HepG2 (cell line): ENCODE data around the gene LSM10. TPM values are rescaled to one million over a fixed set of nuclear protein-coding genes. Genes with fewer than 3 reads are reported as not detected.
A peak's percentile ranks its signal among the peaks of the same experiment; 100 is the strongest.

Source experiments
- ASH2L ChIP-seq: fragments of 300-600, 200-600 bp; sonication (generic); IDR thresholded peaks from 2 replicates; pipeline ENCODE4 v1.7.0; 2017; ENCODE audit warnings: low read depth, mild to moderate bottlenecking, moderate library complexity, mixed read lengths, low read length; ENCODE audit not compliant: insufficient read length
- CEBPB ChIP-seq: IDR thresholded peaks from 2 replicates; pipeline ENCODE4 v1.6.1; 2011; ENCODE audit warnings: low read depth, low read length, improper control_type of control experiment, borderline replicate concordance
- CREB1 ChIP-seq, 2 experiments: fragments of 450-650 bp in 1 of 2; IDR thresholded peaks; 2 replicates each; pipeline ENCODE4 v1.6.1; 2016 to 2017; ENCODE audit warnings: control low read depth in 1 of 2, mild to moderate bottlenecking in 1 of 2, missing compliant biosample characterization in 1 of 2, missing genetic modification characterization in 1 of 2
- CTCF ChIP-seq: sonication (generic); formaldehyde crosslinking; IDR thresholded peaks from 2 replicates; pipeline ENCODE4 v1.5.0; 2020; ENCODE audit warnings: mild to moderate bottlenecking, missing genetic modification reagents, moderate library complexity
- FOXJ3 ChIP-seq: sonication (generic); formaldehyde crosslinking; IDR thresholded peaks from 2 replicates; pipeline ENCODE4 v1.4.0; 2020; ENCODE audit warnings: missing genetic modification reagents, mild to moderate bottlenecking, borderline replicate concordance
- KLF16 ChIP-seq, 2 experiments: sonication (generic) in 1 of 2; formaldehyde crosslinking in 1 of 2; IDR thresholded peaks; 2 replicates each; pipeline versions ENCODE4 v1.6.1 to v1.8.0; 2016 to 2023; ENCODE audit warnings: missing genetic modification reagents in 2 of 2, missing compliant biosample characterization in 1 of 2
- MAZ ChIP-seq, 2 experiments: sonication (generic) in 1 of 2; formaldehyde crosslinking in 1 of 2; IDR thresholded peaks; 2 replicates each; pipeline versions ENCODE4 v1.5.0 to v1.6.1; 2012 to 2020; ENCODE audit warnings: low read depth in 2 of 2, mild to moderate bottlenecking in 2 of 2, borderline replicate concordance in 1 of 2, improper control_type of control experiment in 1 of 2, low read length in 1 of 2, missing genetic modification reagents in 1 of 2, moderate library complexity in 1 of 2
- MXD4 ChIP-seq: IDR thresholded peaks from 2 replicates; pipeline ENCODE4 v1.6.1; 2016; ENCODE audit warnings: mild to moderate bottlenecking, missing biosample characterization, missing genetic modification reagents
- PAF1 ChIP-seq: IDR thresholded peaks from 2 replicates; pipeline ENCODE4 v1.6.1; 2016; ENCODE audit warnings: missing genetic modification reagents, missing compliant biosample characterization
- RNF219 ChIP-seq: sonication (generic); formaldehyde crosslinking; IDR thresholded peaks from 2 replicates; pipeline ENCODE4 v1.5.0; 2020; ENCODE audit warnings: mild to moderate bottlenecking, missing genetic modification reagents
- SMAD1 ChIP-seq: sonication (generic); formaldehyde crosslinking; IDR thresholded peaks from 2 replicates; pipeline ENCODE4 v1.4.0; 2020; ENCODE audit warnings: missing genetic modification reagents, low read depth, mild to moderate bottlenecking, borderline replicate concordance
- SMC3 ChIP-seq: IDR thresholded peaks from 2 replicates; pipeline ENCODE4 v1.6.1; 2011; ENCODE audit warnings: low read length, improper control_type of control experiment
- SP5 ChIP-seq: IDR thresholded peaks from 2 replicates; pipeline ENCODE4 v1.6.1; 2016; ENCODE audit warnings: low read depth, borderline replicate concordance
- STAT6 ChIP-seq: sonication (generic); formaldehyde crosslinking; IDR thresholded peaks from 2 replicates; pipeline ENCODE4 v1.4.0; 2020; ENCODE audit warnings: missing genetic modification reagents, mild to moderate bottlenecking, borderline replicate concordance
- THAP11 ChIP-seq: IDR thresholded peaks from 2 replicates; pipeline ENCODE4 v1.6.1; 2016; ENCODE audit warnings: missing biosample characterization, missing genetic modification reagents
- ZC3H4 ChIP-seq: sonication (generic); formaldehyde crosslinking; IDR thresholded peaks from 2 replicates; pipeline ENCODE4 v1.4.0; 2020; ENCODE audit warnings: missing genetic modification reagents, borderline replicate concordance
- ZNF501 ChIP-seq: sonication (generic); formaldehyde crosslinking; IDR thresholded peaks from 2 replicates; pipeline ENCODE4 v1.5.1; 2020; ENCODE audit warnings: mild to moderate bottlenecking, moderate library complexity, missing genetic modification reagents
- polyA plus RNA-seq, 8 experiments: library from polyadenylated mRNA; depleted of rRNA in 3 of 8; stranded (reverse) in 7 of 8; unstranded in 1 of 8; fragments of >200 nt; fragmentation: Illumina TruSeq in 4 of 8; extraction: Trizol in 4 of 8; gene quantifications; 2 replicates each; pipeline versions ENCODE4 v1.2.1 to v1.2.3, GENCODE V29; 2011 to 2016; ENCODE audit warnings: low read depth in 4 of 8, missing spikeins in 1 of 8, mixed read lengths in 1 of 8; ENCODE audit not compliant: insufficient read depth in 1 of 8
- total RNA-seq, 5 experiments: library from RNA; depleted of rRNA; stranded (reverse); fragments of >200 nt; fragmentation: Illumina TruSeq; extraction: Trizol; gene quantifications; 2 replicates each; pipeline ENCODE4 v1.2.3, GENCODE V29; 2016; ENCODE audit warnings: low read depth in 1 of 5
- TF ChIP-seq, protein P1 (sequence below): IDR thresholded peaks from 2 replicates; pipeline ENCODE4 v1.6.1; 2018; ENCODE audit warnings: missing genetic modification reagents, mild to moderate bottlenecking, missing compliant biosample characterization
- TF ChIP-seq, protein P2 (sequence below): sonication (generic); formaldehyde crosslinking; IDR thresholded peaks from 2 replicates; pipeline ENCODE4 v1.4.0; 2020; ENCODE audit warnings: missing genetic modification reagents

LSM10 gene
- total and polyA plus RNA-seq, 2 of the 13 experiments (the other 11 are each of a cell fraction or from before 2014, with no cell fraction given): 14.0 to 52.0 TPM

DNA sequence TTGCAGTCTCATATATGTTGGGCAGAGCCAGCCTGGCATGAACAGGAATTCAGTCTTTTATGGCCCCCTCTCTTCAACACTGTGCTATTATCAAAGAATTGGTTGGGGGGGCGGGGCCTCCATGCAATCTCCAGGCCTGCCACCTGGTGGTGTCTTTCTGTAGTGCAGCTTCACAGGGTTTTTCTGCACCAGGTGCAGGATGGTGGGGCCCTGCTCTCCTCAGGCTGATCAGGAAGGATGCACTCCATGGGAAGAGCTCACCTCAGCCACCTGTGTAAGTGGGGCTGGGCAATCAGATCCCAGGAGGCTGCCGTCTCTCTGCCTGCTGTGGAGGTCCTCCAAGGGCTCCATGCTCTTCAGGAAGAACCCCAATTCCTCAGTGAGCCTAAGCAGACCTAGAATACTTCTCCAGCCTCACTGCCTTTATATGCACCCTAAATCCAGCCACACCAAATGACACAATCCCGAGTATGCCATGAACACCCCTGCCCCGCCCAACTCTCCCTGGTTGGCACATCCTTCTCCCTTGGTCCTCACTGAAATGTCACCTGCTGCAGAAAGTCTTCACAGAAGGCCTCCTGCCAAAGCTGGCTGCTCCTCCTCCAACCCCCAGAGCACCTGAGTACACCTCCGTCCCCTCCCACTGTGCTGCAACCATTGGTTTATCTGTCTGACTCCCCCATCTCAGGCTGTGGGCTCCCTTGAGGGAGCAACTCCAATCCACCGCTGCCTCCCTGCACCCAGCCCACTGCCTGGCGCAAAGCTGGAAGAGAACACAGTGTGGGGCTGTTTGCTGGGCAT lies 28.4 kb downstream of the LSM10 start (continued):
- no peak for TF ChIP-seq RNF219 (CRISPR knock-in tag)
- TF ChIP-seq ASH2L: no peak
- TF ChIP-seq CTCF (CRISPR knock-in tag): peak; percentile 90
- TF ChIP-seq ZC3H4 (CRISPR knock-in tag): no peak
- TF ChIP-seq CEBPB: no peak
- TF ChIP-seq, protein P1, sequence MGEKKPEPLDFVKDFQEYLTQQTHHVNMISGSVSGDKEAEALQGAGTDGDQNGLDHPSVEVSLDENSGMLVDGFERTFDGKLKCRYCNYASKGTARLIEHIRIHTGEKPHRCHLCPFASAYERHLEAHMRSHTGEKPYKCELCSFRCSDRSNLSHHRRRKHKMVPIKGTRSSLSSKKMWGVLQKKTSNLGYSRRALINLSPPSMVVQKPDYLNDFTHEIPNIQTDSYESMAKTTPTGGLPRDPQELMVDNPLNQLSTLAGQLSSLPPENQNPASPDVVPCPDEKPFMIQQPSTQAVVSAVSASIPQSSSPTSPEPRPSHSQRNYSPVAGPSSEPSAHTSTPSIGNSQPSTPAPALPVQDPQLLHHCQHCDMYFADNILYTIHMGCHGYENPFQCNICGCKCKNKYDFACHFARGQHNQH (CRISPR knock-in tag): 0 out of 2 replicates have a peak, but pooled peaks have one; percentile 28
- peak; percentile 41; the same call in 1 of the 2 replicates for TF ChIP-seq MAZ (IDR thresholded peaks at IDR 0.05; ENCODE audit: borderline replicate concordance, low read depth, low read length)
- TF ChIP-seq MAZ (CRISPR knock-in tag; IDR thresholded peaks at IDR 0.05; ENCODE audit: low read depth): no peak
- peak; percentile 72 for TF ChIP-seq THAP11
- no peak for TF ChIP-seq PAF1 (CRISPR knock-in tag)
- no peak for TF ChIP-seq SMAD1 (CRISPR knock-in tag)
- no peak for TF ChIP-seq MXD4 (CRISPR knock-in tag)
- TF ChIP-seq FOXJ3: no peak
- TF ChIP-seq CREB1 (IDR thresholded peaks at IDR 0.05): no peak
- peak; percentile 53; the same call in 1 of the 2 replicates for TF ChIP-seq CREB1 (CRISPR knock-in tag; IDR thresholded peaks at IDR 0.05)
- TF ChIP-seq STAT6: no peak
- TF ChIP-seq KLF16 (CRISPR knock-in tag; IDR thresholded peaks at IDR 0.05): 0 out of 4 replicates have a peak, but pooled peaks of 1 of the 2 experiments have one; percentile 52
- peak; percentile 91 for TF ChIP-seq SMC3
- TF ChIP-seq, protein P2, sequence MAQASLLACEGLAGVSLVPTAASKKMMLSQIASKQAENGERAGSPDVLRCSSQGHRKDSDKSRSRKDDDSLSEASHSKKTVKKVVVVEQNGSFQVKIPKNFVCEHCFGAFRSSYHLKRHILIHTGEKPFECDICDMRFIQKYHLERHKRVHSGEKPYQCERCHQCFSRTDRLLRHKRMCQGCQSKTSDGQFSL: peak; percentile 96
- TF ChIP-seq ZNF501: 0 out of 2 replicates have a peak, but pooled peaks have one; percentile 16
- TF ChIP-seq SP5: peak; percentile 46; the same call in 1 of the 2 replicates
